Dedifferentiated amniotic fluid mesenchymal stem cell (primary cell): Measurements from ENCODE around the gene CALML3.

Experiments
- DNase-seq: peaks from one replicate; pipeline ENCODE4 v3.0.0-alpha.2; 2016; ENCODE audit errors: extremely low spot score

Gene CALML3

DNA sequence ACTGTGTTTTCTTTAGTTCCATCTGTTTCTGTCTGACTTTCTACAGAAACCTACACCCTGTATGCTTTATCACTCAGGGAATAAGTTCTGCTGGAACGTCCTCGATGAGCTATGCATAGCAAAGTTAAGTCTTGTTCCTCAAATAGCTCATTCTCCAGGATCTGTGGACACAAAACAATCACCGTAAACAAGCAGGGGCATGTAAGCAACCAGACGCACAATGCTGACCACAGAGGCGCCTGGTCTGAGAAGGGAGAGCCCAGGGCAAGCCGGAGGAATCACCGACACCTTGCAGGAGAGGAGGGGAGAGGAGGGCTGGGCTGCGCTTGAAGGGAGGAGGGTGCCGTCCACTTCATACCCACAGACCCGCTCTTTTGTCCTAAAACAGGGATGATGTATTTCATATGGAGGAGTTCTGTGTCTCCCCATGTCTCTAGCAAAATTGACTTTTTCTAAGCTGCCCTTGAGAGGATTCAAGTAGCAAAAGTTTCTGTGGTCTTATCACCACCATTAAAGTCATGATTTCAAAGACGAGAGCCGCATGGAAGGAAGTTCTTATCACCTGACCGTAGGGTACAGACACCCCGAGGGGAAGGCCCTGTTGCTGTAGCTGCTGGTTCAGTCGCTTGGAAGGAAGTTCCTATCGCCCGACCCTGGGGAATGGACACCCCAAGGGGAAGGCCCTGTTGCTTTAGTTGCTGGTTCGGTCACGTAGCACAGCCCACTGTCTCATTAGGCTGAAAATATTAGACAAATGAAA, 14.3 kb downstream of the CALML3 start:
- DNase-seq: no peak

DNA sequence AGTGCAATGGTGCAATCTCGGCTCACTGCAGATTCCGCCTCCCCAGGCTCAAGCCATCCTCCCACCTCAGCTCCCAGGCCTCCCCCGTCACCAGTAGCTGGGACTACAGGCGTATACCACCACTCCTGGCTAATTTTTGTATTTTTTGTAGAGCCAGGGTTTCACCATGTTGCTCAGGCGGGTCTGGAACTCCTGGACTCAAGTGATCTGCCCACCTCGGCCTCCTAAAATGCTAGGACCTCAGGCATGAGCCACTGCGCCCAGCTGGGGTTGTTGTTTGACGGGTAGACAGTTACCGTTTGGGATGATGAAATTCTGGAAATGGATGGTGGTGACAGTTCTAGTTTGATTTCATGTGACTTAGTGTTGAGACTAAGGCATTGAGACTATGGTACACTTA, 15.3 kb downstream of the CALML3 start:
- DNase-seq: no peak

DNA sequence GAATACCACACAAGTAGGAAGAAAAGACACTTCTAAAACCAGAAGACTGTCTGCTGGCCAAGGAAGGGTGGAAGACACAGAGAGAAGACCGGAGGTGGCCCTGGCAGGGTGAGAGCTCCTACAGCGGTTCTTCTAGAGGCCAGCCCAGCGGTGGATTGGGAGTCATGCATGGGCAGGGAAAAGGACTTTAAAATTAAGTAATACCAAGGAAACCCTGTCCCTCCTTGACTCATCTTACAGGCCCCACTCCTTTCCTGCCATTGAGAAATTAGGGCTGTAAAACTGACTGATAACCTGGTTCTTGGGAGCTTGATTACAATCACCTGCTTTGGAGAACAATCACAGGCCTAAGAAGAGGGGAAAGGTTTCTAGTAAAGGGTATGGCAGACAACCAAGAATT, 16.1 kb downstream of the CALML3 start:
- no peak for DNase-seq

DNA sequence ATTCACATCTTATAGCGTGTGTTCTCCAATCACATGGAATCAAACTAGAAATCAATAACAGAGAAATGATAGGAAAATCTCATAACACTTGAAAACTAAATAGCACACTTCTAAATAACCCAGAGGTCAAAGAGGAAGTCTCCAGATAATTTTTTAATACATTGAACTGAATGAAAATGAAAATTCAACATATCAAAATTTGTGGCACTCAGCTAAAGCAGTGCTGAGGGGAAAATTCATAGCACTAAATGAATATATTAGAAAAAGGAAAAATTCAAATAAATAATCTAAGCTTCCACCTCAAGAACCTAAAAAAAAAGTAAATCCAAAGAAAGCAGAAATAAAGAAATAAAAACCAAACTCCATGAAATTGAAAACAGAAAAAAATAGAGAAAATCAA, 17.3 kb downstream of the CALML3 start:
- no peak for DNase-seq

DNA sequence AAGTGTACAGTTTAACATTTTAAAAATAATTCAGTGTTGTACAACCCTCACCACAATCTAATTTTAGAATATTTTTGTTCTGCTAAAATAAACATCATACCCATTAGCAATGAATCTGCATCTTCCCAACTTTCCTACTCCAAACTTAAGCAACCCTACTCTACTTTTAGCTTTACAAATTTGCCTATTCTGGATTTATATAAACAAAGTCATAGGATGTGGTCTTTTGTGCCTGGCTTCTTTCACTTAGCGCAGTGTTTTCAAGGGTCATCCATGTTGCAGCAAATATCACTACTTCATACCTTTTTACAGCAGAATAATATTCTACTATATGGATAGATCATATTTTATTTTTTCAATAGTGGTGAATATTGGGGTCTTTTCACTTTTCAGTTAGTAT, 18.9 kb downstream of the CALML3 start:
- no peak for DNase-seq

DNA sequence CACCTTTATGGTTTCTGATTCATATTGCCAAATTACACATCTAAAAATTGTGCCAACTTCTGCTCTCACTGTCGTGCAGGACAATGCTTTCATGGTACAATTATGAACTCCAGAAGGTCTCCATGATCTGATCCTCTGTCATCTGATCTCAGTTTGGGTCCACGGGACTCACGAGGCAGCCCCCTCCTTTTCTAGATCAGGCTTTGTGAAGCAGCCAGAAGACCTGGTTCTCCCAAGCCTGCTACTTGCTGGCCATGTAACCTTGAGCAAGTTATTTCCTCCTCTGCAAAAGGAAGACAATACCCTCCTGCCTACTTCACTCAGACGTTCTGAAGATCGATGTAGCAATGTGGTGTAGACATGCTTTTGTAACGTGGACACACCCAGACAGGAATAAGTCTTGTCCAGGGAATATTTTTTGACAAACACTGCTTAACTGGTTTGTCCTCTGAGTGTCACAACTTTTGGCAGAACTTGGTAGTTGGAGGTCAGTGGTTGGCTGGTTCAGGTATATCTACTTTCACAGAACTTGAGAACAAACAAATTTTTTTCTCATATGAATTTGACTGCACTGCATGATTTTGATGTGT, 19.6 kb downstream of the CALML3 start:
- no peak for DNase-seq

DNA sequence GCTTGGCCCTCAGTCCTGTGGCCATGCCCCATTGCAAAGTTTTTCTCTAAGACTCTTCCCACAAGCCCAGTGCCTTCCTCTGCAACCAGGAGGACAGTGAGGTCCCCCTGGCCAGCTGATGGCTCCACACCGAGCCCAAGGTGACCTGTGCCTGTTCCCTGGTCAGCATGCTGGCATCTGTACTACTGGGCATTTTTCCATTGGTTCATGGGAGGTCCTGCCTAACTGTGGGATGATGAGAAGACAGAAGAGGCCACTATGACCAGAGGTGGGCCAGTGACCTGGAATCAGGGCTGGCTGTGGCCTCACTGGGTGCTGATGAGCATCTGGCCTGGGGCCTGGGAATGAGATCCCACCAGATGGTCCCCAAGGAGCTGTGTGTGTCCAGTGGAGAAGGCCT, 20.2 kb downstream of the CALML3 start:
- DNase-seq: no peak

DNA sequence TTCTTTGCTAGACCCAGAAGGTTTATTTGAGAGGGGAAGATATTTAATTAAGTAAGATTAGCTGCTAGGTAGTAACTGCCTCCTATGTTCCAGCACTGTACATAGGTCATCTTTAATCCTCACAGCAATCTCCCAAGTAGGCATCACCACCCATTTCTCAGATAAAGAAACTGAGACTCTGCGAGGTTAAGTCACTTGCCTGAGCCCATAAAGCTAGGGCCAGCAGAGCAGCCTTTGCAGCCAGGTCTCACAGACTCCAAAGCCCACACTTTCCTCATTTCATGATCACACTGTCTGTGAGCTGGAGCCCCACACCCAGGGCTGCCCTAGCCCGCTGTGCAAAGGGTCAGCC, 20.6 kb downstream of the CALML3 start:
- DNase-seq: no peak

DNA sequence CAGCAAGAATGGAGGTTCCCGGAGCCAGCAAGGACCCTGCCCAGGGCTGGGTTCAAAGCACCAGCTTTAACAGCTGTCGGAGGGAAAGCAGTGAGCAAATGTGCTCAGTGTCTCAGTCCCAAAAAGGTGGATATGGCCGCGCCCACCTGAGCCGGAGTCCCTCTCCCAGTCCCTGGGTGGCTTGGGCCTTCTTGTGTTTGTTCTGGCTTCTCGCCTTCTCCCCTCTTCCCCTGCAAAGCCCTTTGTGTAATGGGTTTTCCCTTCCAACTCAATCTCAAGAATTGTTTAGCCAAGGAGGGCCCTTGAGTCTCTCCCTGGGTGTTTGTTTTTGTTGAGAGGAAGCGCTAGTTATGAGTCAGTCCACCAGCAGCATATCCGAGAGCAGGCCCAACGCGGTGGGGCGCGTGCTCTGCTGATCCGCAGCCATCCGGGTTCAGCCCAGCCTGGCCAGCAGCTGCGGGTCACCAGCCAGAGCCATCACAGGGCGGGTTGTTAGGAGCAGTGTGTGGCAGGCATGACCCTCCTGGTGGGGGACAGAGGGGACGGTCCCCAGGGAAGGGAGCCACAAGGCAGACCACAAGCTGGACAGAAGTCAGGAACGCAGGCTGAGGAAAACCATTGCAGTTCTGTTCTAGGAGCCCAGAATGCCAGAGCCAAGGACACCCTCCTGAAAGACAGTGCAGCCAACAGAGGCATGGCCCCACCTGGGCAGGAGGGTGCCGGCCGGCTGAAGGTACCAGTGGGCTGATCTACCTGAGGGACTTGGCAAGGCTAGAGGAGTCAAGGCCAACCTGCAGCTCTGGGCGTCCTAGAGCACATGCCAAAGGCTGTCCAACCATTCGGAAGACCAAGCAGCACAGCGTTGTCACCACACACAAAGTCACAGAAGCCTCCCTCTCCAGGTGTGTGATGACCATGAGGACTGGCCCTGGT, 21.3 kb downstream of the CALML3 start:
- no peak for DNase-seq

DNA sequence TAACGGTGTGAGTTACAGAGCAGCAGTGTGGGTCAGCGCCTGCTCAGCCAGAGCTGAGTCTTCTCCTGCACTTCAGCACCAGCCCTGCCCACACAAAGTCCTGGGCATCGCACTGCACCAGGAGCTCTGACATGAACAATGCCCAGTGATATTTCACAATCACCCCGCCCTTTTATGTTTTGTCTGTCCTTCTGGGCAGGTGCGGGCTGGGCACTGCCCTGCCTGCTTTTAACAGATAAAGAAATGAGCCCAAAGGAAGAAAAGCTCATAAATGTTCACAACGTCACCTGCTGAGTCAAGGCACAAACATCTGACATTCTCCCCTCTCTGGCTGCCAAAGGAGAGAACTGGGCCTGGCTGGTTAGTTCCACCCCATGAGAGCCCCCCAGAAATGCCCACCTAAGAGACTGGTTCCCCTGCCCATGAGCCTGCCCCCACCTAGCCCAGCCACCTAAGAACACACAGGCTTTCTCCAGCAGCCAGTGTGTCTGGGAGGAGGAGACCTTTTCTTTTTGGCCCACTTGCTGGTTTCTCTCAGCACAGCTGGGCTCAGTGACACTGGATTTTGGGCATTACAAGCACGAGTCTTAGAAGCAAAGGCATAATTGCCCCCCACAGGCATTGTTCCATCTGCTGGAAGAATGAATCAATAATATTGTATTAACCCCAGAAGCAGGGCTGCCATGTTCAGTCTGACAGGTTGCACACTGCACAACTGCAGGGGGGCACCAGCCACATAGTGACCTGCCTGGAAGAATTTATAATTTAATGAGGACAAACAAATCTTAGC, 22.3 kb downstream of the CALML3 start:
- DNase-seq: no peak

DNA sequence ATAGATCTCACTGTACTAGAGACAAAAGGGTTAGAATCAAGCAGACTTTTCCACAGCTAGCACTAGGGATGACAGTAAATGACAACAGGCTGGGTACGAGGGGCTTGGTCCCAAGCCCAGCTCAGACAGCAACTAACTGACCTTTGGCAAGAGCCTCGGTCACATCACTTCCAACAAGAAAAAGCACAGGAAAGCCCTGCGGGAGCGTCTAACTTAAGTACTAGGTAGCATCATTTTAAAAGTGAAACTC, 22.8 kb downstream of the CALML3 start:
- no peak for DNase-seq

DNA sequence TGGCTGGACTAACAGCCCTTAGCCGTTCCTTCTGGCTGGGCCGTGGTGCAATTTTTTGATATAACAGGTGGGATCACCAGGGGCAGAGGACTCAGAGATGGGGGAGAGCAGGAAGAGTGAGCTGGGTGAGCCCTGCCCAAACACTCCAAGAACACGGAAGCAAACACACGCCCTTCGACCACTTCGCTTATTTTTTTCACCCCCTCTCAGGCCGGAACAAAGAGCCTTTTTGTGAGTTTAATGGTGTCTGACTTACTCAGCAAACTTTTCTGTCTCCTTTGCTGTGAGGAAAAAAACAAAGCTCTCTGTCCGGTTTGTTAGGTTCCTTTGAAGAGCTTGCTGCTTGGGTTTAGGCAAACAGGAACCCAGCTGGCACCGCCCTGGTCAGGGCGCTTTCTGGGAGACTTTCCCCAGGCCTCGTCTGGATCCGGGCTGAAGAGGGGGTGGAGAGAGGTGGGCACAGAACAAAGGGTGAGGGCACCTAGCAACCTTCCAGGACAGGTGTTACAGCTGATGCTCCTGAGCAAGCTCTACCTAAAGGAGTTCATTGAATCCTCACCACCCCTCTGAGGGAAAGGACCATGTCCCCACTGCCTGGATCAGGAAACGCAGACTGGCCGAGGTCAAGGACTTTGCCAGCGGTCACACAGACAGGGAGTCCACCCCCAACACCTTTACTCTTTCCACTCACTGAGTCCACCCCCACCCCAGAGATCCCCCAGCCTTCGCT, 23.3 kb downstream of the CALML3 start:
- no peak for DNase-seq

DNA sequence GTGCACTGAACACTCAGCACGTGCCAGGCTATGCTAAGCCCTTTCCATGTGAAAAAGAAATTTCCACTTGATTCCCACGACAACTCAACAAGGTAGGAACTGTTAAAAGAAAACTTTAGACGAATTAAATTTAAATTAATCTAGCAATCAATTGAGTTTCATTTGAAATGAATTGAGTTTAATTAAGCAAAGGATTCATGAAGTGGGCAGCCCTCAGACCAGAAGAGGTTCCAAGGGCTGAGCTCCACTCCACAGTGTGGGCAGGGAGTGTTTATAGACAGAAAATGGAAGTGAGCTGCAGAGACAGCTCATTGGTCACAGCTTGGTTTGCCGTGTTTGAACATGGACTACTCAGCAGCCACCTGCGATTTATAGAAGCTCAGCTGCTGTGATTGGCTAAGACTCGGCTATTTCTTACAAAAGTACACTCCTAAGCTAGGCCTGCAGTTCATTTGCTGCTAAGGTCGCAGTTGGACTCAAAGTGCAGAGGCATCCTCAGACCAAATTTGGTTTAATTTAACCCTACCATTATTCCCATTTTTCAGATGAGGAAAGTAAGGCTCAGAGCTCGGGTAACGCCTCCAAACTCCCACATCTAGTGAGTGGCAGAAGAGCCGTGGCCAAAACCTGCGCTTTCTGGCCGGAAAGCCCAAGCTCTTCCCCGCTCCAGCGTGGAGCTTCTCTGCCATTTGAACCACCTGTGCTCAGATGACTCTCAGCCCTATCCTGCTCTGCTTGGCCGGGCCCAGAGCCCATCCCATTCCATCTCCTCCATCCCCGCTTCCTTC, 24.9 kb downstream of the CALML3 start:
- no peak for DNase-seq

DNA sequence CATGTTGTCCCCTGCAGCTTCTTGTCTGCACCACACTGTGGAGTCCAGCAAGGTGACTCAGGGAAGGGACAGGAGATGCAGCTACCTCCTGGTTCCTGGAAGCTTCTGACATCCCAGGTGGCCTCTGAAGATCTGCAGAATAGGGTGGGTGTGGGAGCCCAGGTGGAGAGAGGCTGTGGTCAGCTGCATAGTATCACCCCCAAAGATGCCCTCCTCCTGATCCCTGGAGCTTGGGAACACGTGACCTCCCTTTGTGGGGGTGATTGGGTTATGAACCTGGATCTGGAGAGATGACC, 25.4 kb downstream of the CALML3 start:
- DNase-seq: no peak

DNA sequence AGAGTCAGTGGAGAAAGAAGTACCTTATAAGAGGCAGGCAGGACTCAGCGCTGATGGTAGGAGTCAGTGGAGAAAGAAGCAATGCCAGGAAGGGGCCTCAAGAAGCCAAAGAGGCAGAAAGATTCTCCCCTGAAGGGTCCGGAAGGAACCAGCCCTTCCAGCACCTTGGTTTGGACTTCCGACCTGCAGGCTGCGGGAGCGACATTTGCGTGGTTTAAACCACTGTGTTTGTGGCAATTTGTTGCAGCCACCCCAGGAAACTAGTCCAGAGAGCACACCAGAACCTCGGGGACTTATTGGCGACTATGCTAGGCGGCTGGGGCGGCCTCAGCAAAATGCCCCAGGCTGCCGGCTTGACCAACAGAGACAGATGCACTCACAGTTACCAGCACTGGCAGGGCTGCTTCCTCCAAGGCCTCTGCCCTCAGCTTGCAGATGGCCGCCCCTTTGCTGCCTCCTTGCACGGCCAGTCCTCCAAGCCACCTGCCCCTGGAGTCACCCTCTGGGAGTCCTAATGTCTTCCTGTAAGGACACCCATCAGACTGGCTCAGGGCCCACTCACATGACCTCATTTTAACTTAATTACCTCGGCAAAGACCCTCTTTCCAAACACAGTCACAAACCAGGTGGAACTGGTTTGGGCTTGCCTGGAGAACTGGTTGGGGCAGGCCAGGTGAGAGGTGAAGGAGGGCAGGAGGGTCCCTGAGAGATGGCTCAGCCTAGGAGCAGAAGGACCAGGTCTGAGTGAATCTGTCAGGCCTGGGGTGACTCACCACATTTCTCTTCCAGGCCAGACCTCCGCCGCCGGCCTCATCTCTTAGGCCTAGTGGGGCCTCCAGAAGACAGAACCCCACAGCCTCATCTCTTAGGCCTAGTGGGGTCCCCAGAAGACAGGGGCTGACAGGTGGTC, 26.1 kb downstream of the CALML3 start:
- DNase-seq: no peak

DNA sequence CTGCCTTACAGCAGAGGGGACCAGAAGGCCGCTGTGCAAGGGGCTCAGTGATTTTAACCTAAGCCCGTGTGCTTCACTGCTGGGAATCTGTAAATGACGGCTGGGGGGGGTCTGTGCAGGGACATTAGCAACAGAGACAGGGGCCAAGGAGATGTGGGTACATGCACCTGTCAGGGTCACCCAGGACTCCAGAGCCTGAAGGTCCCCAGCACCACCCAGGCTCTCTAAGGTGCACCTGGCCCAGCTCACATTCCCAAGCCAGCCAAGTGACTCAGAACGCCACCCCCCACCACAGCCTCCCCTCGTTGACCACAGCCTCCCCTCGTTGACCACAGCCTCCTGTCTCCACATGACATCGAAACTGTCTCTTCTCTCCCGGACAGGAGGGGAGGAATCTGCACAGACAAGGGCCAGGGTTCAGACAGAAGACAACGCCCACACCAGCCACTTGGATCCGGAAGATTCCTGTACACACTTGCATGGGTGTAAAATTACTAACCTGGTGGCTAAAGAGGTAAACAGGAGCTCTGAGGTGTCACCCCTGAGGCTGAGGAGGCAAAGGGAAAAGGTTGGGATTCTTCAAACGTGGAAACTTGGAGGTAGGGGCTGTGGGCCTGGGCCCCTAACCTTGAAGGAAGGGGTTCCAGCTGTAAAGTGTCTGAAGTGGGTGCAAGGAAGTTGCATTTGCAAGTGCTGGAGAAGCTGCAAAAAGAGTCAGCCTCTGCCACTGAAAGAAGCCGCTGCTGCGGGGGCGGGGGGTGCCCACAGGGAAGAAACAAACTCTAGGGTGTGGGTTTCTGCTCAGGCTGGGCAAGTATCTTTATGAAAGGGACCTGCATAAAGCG, 27.0 kb downstream of the CALML3 start:
- DNase-seq: no peak

DNA sequence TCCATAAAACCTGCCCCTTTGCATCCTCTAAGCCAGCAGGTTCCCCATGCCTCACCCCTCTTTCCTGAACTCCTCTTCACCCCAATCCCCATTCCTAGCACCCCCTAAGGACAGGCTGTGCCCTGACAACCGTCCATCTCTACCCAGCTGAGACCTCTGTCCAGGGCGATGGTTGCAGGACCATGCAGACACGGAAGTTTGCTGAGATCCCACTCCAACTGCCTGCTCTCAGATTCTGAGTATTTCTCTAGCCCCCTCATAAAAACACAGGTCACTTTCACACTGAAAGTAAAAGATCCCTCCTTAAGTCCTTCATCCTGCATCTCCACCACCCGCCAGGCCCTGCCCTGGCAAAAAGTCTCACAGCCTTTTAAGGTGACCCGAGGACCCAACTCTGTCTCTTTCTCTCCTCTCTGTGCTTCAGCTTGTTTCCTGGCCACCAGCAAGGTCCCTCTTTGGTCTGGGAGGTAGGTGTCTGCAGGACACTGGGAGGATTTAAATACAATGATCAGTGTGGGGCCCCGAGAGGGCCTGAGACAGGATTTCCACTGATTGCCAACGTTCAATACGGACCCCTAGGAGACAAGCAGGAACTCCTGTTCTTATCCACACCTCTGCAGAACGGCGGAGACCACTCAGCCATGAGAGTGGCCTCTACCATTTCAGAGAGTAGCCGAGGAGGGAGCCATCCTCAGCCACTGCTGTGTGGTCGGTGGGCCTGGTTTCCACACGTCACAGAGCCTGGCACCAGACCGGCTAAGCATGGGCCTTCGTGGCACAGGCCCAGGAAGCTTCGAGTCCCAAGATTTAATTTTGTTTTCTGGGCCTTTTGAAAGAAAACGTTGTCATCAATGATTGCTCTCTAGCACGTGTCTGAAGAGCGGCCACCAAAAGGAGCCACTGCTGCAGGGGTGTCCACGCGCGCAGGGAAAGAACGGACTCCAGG, 27.9 kb downstream of the CALML3 start:
- no peak for DNase-seq
